ENCODE data around the gene MAGI2. TPM values are rescaled to one million over a fixed set of nuclear protein-coding genes. Genes with fewer than 3 reads are reported as not detected.

Gene MAGI2
- total RNA-seq = 51.3 TPM

DNA sequence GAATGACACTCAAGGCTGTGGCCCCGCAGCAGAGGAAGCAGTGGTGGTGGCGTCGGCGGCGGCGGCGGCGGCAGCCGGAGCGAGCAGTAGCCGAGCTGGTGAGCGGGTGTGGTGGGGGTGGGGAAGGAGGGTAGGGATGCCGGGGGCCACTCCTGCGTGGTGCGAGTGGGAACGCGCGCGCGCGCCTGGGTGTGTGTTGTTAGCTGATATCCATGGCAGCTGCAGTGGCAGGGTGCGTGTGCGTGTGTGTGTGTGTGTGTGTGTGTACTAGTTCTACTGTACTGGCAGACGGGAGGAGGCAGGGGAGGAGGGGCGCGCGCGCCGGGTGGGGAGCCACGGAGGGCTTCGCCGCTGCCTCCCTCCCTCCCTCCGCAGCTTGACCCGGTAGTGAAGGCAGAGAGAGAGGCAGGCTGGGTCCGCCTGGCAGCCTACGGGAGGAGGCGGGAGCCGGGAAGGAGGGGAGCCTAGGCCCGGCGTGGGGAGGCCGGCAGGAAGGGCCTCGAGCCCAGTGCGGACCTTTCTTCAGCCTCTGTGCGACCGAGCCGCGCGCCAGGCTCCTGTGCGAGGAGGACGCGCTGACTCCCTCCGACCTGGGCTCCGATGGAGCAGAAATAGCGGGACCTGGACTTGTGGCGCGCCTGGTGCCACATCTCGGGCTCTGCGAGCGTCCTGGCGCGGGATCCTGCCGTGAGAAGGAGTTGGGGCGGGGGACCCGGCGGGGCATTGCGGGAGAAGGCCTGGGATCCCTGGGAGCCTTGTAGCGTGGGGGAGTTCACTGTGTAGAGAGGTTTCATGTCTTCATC is at the start of gene MAGI2:
MAGI2 (minus strand) TSS at position 110 of the 803 bp plus-strand sequence. CDS start 347 bp downstream, outside the sequence.
- ATAC-seq (peak; percentile 92), DNase-seq (ENCODE audit: low spot score) (peak; percentile 93)
- intact Hi-C loops (cut with DNase I) = no loop called here

DNA sequence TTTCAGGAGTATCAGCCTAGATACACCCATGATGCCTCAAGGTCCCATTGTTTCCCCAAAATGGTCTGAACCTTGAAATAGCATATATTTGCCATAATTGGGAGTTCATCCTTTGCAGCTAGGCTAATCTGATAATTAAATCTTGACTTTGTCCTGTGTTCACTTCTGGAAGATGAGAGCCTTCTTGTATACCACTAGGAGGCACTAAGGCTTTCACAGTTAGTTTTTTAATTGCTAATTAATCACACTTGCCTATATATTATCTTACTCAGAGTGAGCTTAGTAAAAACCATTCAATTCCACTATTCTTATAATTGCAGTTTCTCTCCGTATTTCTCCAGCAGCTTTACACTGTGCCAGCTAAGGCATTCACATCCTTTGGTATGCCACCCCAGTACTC is 48.7 kb upstream of the MAGI2 start:
- DNase-seq (ENCODE audit: low spot score) = no peak
- intact Hi-C loops (cut with DNase I) = no loop called here
- ATAC-seq = no peak

DNA sequence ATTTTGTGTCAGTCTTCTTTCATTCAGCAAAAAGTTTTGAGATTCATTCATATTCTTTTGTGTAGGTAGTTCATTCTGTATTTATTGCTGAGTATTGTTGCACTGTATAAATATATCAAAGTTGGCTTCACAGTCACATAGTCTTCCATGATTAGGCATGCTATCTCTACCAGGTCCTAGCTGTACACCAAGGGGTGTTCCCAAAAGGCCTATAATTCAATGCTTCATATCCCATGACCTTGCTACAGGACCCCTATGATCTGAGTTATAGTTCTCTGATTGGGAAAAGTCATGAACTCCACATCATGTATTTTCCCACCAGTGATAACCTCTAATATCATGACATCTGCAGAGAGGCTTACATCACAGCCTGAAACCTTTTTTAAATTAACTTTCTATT is 47.3 kb upstream of the MAGI2 start:
- ATAC-seq (no peak), DNase-seq (ENCODE audit: low spot score) (no peak)
- intact Hi-C loops (cut with DNase I) = no loop called here

DNA sequence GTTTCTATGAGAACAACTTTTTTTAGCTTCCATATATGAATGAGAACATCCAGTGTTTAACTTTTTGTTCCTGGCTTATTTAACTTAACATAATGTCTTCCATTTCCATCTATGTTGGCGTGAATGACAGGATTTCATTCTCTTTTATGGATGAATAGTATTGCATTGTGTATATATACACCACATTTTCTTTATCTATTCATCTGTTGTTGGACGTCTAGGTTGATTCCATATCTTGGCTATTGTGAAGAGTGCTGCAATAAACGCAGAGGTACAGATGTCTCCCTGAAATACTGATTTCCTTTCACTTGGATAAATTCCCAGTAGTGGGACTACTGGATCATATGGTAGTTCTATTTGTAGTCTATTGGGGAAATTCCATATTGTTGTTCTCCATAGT is 44.3 kb upstream of the MAGI2 start:
- intact Hi-C loops (cut with DNase I) = no loop called here
- DNase-seq (ENCODE audit: low spot score) (no peak), ATAC-seq (no peak)

DNA sequence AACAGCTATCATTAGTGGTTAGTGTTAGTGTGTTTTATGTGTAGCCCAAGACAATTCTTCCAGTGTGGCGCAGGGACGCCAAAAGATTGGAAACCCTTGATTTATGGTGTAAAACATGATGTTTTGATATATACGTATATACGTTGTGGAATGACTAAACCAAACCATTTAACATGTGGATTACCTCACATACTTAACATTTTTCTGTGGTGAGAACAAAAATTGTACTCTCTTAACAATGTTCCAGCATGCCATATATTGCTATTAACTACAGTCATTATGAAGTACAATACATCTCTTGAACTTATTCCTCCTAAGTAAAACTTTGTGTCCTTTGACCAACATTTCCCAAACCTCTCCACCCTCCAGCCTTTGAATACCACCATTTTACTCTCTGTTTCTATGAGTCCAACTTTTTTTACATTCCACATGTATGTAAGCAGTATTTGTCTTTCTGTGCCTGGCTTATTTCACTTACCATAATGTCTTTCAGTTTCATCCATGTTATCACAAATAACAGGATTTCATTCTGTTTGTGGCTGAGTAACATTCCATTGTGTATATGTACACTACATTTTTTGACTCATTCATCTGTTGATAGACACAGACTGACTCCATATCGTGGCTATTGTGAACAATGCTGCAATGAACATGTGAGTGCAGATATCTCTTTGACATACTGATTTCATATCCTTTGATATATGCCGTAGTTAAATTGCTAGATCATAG is 42.2 kb upstream of the MAGI2 start:
- no peak for ATAC-seq
- intact Hi-C loops (cut with DNase I) = no loop called here
- no peak for DNase-seq (ENCODE audit: low spot score)

DNA sequence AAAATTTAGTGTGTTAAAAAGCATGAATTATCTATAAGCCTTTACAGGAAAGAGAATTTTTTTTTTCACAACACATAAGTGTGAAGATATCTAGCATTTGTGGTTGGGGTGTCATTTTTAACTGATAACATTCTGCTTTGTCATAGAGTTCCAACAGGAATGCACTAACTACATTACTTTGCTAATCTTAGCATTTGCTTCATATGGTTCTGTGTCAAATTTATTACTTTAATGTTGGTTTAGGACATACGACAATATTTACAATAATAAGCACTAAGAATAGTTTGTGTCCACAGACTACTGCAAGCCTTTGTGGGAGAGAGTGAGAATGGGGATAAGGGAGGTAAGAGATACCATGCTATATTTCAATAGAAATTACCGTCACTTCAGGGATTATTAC is 40.6 kb upstream of the MAGI2 start:
- DNase-seq (ENCODE audit: low spot score) (no peak), ATAC-seq (no peak)
- intact Hi-C loops (cut with DNase I) = no loop called here

DNA sequence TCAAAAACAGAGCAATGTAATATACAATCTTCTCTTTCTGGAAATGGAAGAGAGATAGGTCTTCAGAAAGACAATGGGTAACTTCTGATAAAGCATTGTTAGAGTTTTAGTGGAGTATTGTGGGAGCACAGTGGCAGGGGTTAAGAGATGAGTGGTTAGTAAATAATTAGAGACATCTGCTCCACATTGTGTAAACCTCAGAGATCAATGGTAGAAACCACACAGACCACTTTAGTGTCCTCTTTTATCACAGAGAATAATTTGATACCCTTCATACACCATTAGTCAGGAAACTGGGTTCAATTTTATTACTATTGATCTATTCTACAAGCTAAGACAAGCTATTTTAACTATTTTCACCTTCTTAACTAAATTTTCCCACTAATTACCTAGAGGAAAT is 35.9 kb upstream of the MAGI2 start:
- DNase-seq (ENCODE audit: low spot score) (no peak), ATAC-seq (no peak)
- intact Hi-C loops (cut with DNase I) = no loop called here

DNA sequence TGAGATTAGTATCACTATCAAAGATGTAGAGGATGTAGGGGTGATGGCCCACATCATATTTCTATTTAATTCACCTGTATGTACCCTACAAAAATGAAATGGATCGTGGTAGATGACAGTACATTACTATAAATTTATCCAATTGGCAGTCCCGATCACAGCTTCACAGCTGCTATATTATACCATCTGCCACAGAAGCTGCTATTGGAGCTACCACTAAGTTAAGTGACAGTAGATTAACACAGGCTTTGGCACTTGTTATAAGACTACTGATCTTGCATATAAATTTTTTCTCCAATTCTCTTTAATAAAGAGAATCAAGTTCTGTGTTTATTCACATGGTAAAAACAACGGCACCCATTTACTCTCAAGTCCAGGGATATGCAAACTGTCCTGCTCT is 24.9 kb upstream of the MAGI2 start:
- ATAC-seq = no peak
- intact Hi-C loops (cut with DNase I) = no loop called here

DNA sequence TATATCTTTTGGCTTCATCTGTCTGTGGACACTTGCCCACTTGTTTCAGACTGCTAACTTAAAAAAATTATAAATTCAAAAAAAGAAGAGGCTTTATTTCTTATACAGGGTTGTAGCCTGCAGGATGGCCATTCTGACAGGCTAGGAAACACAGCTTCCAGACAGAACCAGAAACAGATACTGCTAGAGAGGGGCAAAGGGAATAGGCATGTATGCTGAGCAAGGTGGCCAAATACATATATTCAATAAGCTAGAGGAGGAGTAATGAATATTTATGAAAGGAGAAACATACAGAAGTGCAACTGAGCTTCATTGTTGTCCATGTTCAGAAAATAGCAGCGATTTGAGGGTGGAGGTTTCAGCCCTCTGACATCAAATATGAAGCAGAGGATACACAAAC is 22.0 kb upstream of the MAGI2 start:
- ATAC-seq (no peak), DNase-seq (ENCODE audit: low spot score) (no peak)
- intact Hi-C loops (cut with DNase I) = no loop called here

More for the DNA sequence above, 24.9 kb upstream of the MAGI2 start:
- DNase-seq (ENCODE audit: low spot score) = no peak

DNA sequence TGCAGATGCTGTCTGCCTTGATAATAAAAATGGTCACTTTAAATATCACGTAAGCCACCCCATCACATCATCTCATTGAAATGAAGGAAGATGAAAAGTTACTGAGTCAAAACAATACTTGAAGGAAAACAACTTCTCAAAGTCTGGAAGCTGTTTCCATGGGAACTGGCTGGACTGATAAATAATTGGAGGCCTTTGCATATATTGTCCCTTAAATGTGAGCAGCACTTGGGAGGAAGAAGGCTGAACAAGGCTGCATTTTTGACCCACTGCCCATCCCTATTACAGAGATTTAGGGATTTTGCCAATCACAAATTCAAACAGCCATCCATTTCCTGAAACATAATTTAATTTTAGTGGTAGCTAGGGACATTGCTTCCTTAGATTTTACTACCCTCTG is 18.2 kb upstream of the MAGI2 start:
- ATAC-seq (no peak), DNase-seq (ENCODE audit: low spot score) (no peak)
- intact Hi-C loops (cut with DNase I) = no loop called here

DNA sequence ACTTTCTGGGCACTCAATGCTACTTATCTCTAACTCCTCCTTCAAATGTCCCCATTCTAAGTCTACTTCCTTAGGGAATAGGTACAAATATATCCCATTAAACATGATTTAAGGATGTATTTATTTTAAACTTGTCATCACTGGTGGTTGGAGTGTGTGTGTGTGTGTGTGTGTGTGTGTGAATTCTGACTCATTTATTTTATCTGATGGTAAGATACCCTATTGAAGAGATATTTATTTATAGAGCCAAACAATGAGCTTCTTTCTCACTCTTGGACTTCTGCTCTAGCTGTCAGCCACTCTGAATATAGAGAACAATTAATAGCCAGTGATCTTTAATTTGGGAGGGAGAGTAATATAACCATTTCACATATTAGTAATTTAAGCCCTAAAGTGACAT is 17.8 kb upstream of the MAGI2 start:
- intact Hi-C loops (cut with DNase I) = no loop called here

DNA sequence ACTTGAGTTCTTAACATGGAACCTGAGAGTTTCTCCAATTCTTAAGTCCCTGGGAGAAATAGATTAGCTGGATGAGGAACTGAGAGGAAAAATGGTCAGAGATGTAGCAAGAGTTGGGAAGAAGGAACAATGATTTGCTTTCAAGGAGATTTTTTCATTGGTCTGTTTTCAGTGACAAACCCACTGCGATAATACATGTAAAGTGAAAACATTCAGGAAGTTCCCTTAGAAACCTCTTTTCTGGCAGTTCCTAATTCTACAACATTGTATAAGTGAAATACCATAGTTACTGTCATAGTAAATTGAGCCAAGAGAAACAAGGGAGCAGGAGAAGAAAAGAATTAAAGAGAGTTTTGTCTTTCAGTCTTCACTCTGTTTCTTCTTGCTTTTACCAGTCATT is 12.1 kb upstream of the MAGI2 start:
- no peak for ATAC-seq
- intact Hi-C loops (cut with DNase I) = no loop called here
- no peak for DNase-seq (ENCODE audit: low spot score)

More for the DNA sequence above, 17.8 kb upstream of the MAGI2 start:
- no peak for DNase-seq (ENCODE audit: low spot score)
- no peak for ATAC-seq

DNA sequence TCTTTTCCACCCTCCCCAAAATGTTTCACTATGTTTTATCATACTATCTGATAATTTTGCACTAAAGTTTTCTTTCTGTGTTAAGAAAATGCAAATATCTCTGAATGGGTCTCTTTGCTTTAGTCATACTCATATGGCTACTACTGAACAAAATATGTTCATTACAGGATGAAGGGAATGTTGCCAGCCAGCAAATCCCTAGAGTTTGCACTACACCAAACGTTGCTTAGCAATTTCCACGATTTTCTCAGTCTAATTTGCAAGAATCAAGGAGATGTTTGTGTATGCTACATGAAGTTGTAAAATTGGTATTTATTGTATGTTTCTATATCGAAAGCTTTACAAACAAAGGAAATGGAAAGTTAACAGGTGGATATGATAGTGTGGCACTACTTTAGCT is 10.6 kb upstream of the MAGI2 start:
- intact Hi-C loops (cut with DNase I) = no loop called here
- ATAC-seq (no peak), DNase-seq (ENCODE audit: low spot score) (no peak)

DNA sequence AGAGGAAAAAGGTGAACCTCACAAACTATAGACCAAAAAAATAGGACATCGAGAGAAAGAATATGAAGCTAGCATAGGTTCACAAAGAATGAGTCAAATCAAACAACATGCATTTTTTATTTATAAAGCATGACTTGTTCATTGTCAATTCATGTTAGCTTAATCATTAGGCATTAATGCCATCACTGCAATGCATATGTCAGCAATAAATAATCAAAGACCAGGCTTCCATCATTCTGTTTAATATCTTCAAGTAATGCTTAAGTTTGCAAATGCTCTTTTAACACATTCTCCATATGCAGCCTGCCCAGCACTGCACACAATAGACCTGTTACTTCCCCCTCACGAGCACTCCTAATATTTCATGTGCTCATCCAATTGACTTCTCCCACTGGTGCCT is 8.9 kb upstream of the MAGI2 start:
- no peak for DNase-seq (ENCODE audit: low spot score)
- intact Hi-C loops (cut with DNase I) = no loop called here
- ATAC-seq = no peak

DNA sequence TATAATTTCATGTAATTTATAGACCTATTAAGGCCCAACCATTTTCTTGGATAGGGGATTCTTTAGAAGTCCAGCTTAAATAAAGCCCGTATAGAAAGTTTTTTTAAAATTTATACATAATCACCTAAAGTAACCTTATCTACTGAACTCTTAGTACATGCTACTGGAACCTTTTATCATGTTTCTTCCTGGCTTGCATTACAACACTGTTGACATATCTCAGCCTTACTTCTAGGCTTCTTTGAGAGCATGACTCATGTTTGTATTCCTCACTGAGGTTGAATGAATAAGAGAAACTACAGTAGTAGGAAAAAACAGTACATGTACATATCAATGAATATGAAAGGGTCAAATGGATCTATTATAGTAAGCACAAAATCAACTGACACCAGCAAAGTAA is 8.2 kb upstream of the MAGI2 start:
- no peak for DNase-seq (ENCODE audit: low spot score)
- no peak for ATAC-seq

DNA sequence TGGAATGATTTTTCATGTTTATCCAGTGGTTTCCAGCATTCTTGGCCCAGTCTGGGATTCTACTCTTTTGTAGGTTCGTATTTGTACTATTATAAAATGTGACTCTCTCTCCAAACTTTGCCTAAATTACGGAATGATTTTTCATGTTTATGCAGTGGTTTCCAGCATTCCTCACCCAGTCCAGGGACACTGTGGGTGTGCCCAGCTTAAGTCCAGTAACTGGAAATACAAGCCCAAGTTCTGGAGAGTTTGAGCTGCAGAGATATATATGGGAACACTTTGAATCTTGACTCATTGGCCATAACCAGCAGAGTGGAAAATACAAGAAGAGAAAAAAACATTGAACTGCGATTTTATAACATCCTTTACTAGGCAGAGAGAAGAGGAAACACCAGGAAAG is 5.9 kb upstream of the MAGI2 start:
- DNase-seq (ENCODE audit: low spot score) = no peak
- intact Hi-C loops (cut with DNase I) = no loop called here
- ATAC-seq = peak; percentile 63

More for the DNA sequence above, 8.2 kb upstream of the MAGI2 start:
- intact Hi-C loops (cut with DNase I) = no loop called here

DNA sequence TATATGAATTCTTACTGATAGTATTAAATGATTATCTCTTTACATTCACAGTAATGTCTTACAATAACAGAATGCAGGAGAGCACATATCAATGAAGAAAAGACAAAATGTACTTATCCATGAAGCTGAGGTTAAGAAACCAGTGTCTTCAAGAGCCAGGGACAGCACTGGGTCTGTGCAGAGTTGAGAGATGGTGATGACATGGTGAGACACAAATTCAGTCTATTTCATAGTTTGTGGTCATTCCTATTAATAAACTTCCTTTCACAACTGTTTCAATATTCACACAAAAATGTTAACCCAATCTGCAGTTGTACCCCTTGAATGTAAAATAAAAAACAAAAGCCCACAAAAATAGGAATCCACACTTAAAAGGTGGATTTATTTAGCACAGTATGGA is 5.3 kb upstream of the MAGI2 start:
- DNase-seq (ENCODE audit: low spot score) (no peak), ATAC-seq (no peak)
- intact Hi-C loops (cut with DNase I) = no loop called here

DNA sequence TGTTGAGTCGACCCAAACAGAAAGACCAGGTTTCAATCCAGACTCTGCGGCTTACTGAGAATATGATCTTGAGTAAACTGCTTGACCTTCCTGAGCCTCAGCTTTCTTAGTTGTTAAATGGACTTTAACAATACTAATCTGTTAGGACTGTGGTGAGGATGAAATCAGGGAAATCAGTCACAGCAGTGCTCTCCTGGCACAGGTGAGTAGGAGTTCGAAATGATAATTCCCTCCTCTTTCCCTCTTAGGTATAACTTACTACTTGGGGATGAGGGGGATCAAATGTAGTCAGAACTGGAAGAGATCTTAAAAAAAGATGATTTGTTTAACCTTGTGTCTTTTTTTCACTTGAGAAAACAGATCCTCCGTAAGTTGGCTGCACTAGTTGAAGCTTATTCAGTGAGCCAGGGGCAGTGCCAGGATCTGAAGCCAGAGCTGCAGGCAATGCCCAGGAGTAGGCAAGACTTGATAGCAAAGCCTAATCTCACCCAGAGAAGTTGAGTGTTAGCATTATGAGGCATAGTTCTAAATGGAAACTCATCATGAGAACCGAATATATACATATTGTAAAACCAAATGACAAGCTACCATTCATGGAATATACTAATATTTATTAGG is 1.8 kb upstream of the MAGI2 start:
- no peak for ATAC-seq
- DNase-seq (ENCODE audit: low spot score) = no peak
- intact Hi-C loops (cut with DNase I) = no loop called here

DNA sequence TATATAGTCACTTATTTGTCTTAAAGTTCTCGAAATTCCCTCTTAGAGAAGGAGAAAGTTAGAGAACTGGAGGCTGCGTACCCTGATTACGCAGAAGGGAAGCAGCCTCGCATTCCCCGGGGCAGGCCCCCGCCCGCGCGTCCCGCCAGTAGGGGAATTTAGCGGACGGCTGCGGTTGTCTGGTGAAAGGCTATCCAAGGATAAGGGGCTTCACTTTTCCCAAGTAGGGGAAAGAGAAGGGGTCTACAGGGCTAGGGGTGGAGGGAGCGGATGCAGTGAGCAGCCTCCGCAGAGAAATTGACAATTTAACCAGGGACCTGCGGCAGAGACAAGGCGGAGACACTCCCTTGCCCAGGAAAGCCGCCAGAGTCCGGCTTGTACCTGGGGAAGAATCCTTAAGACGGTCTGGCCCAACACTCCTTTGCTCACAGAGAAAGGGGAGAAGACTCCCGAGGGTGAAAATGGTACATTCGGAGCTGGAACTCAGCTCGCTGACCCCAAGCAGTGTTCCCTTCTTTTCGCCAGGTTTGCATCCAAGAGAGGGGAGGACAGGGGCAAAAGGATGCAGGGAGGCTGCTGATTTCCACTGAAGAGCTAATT is 994 bp upstream of the MAGI2 start:
- ATAC-seq (peak; percentile 16), DNase-seq (ENCODE audit: low spot score) (peak; percentile 64)
- intact Hi-C loops (cut with DNase I) = no loop called here

DNA sequence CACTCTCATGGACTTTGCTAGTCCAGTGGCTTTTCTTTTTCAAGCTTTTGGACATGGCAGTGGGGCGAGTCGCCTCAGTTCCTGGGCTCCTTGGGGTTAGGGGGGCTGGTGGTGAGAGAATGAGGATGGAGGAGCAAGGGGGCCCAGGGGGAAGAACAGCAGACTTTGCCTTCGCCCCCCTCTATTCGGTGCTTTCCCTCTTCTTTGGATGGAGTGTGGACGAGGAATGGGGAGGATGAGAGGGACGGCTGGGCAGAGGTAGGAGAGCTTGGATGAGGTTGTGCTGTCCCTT is 255 bp downstream of the MAGI2 start:
- ATAC-seq = no peak

More for the DNA sequence above, 255 bp downstream of the MAGI2 start:
- intact Hi-C loops (cut with DNase I) = no loop called here
- DNase-seq (ENCODE audit: low spot score) = no peak
